Muscle of leg (tissue), 11 donors: ENCODE data around the gene HSPA14. TPM values are rescaled to one million over a fixed set of nuclear protein-coding genes. Genes with fewer than 3 reads are reported as not detected.
"Not testable (repeated sequence)": the region's sequence is repeated elsewhere in the genome, so short reads cannot be mapped to it uniquely, and the experiment has no call there.

ENCODE experiments used
- DNase-seq: peaks from one replicate; pipeline ENCODE4 v3.0.0; 2013
- H3K27ac ChIP-seq: one replicate; pipeline ENCODE4 v1.5.1; 2013; ENCODE audit warnings: mild to moderate bottlenecking, low read length, control low read depth
- H3K27me3 ChIP-seq: one replicate; pipeline ENCODE4 v1.6.1; 2013; ENCODE audit warnings: low read length; ENCODE audit not compliant: control insufficient read depth, insufficient read depth
- H3K36me3 ChIP-seq: one replicate; pipeline ENCODE4 v1.6.1; 2013; ENCODE audit warnings: low read length; ENCODE audit not compliant: control insufficient read depth, insufficient read depth
- H3K4me1 ChIP-seq: one replicate; pipeline ENCODE4 v1.6.1; 2013; ENCODE audit warnings: low read length; ENCODE audit not compliant: control insufficient read depth, insufficient read depth
- H3K4me3 ChIP-seq: one replicate; pipeline ENCODE4 v1.5.1; 2013; ENCODE audit warnings: low read length, control low read depth
- H3K9me3 ChIP-seq: replicated peaks from 2 replicates; pipeline ENCODE4 v1.6.1; 2013; ENCODE audit warnings: low read depth, low read length; ENCODE audit not compliant: control insufficient read depth
- WGBS: methylation state at CpG from one replicate; pipeline ENCODE4 v1.1.5; 2013; ENCODE audit warnings: missing lambda C conversion rate; ENCODE audit not compliant: insufficient coverage; 5-methylcytosine and 5-hydroxymethylcytosine counted together
- polyA plus RNA-seq, 8 donors: library from polyadenylated mRNA; unstranded; fragments of 120-200 nt; gene quantifications; one replicate each; pipeline versions ENCODE4 v1.2.1 to v1.2.3, GENCODE V29; 2013; ENCODE audit warnings: inconsistent platforms in 1 of 8, low replicate concordance in 1 of 8; ENCODE audit not compliant: insufficient read length in 8 of 8, insufficient read depth in 1 of 8
- total RNA-seq: library from RNA; stranded (reverse); fragments of 120-200 nt; gene quantifications from one replicate; pipeline ENCODE4 v1.2.4, GENCODE V29; 2013

The HSPA14 gene
- total and polyA plus RNA-seq, 9 donors, result 11.1 to 15.3 (median 13.5) TPM

DNA sequence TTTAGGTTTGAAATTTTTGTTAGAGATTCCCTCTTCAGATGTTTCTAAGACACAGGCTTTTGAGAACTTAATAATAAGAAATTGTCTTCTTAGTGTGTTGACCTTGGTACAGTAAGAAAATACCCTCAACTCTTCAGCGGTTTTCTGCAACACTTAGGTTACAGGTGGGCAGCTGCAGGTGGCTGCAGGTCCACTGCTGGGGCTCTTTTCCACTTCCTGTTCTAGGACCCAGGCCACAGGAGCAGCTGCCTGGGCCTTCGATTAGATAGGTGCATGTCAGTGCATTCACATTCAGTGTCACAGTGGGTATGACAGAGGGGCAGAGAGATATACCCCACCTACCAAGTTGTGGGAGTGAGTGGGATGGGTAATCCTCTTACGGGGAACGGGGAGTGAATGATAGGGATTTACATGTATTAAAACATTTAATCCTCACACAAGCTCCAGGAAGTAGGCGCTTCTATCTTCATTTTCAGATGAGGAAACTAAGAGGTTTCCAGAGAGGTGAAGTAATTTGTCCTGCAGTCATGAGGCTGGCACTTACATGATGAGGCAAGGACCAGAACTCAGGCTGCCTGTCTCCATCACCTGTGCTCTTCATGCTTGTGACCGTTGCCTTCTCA is 20.3 kb downstream of the HSPA14 start:
- Histone ChIP-seq H3K4me1 (no peaks in the 10 kb centered on the region), H3K27ac (no peak overlapping the region), H3K36me3 (peaks cover 29% of the 10 kb centered on the region), H3K9me3 (no peaks in the 10 kb centered on the region), H3K27me3 (no peaks in the 10 kb centered on the region), H3K4me3 (no peak overlapping the region)
- no peak for DNase-seq
- WGBS, result no CpG with 5 or more reads among the region's 6 CpGs

DNA sequence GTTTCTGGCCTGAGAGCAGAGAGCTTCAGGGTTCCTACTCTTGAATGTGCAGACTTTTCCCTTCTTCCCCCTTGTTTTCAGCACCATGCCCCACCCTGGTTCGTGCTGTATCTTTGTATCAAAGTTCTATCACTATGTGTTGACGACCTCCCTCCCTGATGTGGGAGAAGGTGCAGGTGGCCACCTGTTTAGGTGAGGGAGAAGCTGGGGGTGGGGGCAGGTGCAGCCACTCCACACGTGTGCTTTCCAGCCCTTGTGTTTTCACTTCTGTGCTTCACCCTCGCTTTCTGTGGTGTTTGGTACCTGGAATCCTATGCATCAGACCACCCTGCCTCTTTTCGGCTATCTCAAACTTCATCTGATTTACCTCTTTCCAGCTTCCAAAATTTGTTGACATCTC is 20.9 kb downstream of the HSPA14 start:
- no peaks in the 10 kb centered on the region for H3K27me3 ChIP-seq
- WGBS, result 89% methylated on average over 3 of the region's 5 CpGs
- peaks cover 28% of the 10 kb centered on the region for H3K36me3 ChIP-seq
- H3K9me3 ChIP-seq, result no peaks in the 10 kb centered on the region
- no peak overlapping the region for H3K4me3 ChIP-seq
- no peak for DNase-seq
- H3K4me1 ChIP-seq, result no peaks in the 10 kb centered on the region
- H3K27ac ChIP-seq, result no peak overlapping the region

DNA sequence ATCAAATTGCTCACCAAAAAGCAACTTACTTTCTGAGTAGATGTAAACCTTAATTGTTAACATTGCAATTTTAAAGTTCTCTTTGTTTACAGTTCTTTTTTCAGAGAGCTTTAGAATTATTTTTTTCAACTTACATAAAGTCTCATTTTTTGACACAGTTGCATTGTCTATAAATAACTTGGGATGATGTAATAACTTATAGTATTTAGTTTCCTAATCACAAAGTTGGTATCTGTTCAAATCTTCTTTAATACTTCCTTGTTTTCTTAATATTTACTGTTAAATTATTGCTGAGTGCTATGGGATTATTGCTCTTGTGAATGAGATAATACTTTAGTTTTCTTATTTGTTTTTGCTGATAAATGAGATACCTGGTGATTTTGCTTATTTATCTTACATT is 21.7 kb downstream of the HSPA14 start:
- Histone ChIP-seq H3K9me3 (no peaks in the 10 kb centered on the region), H3K36me3 (peaks cover 28% of the 10 kb centered on the region), H3K4me1 (no peaks in the 10 kb centered on the region), H3K27me3 (no peaks in the 10 kb centered on the region), H3K4me3 (no peak overlapping the region), H3K27ac (no peak overlapping the region)
- DNase-seq, result no peak

DNA sequence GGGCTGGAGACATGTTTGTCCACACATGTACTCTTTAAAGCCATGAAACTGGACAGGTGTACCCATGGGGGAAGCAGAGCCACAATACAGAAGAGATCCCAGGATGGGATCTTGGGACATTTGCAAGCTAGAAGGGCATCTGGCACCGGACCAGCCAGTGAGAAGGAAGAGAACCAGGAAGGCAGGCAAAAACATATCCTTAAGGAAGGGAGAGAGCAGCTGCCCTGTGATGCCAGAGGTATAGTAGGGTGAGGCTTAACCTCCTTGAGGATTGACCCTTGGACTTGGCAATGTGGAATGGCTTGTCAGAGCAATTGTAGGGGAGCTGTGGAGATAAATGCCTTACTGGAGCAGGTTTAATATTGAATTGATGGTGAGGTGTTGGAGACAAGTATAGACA is 22.7 kb downstream of the HSPA14 start:
- no peak for DNase-seq
- Histone ChIP-seq H3K27ac (no peak overlapping the region), H3K36me3 (peaks cover 28% of the 10 kb centered on the region), H3K4me3 (no peak overlapping the region), H3K27me3 (no peaks in the 10 kb centered on the region), H3K4me1 (no peaks in the 10 kb centered on the region), H3K9me3 (no peaks in the 10 kb centered on the region)
- 87% methylated on average over 1 of the region's 1 CpG for WGBS

DNA sequence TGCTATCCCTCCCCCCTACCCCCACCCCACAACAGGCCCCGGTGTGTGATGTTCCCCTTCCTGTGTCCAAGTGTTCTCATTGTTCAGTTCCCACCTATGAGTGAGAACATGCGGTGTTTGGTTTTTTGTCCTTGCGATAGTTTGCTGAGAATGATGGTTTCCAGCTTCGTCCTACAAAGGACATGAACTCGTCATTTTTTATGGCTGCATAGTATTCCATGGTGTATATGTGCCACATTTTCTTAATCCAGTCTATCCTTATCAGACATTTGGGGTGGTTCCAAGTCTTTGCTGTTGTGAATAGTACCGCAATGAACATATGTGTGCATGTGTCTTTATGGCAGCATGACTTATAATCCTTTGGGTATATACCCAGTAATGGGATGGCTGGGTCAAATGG is 26.4 kb downstream of the HSPA14 start:
- H3K36me3 ChIP-seq, result peaks cover 21% of the 10 kb centered on the region
- not testable (repeated sequence) for H3K27me3 ChIP-seq, H3K4me3 ChIP-seq, H3K9me3 ChIP-seq, DNase-seq, H3K27ac ChIP-seq, H3K4me1 ChIP-seq
- no CpG with 5 or more reads among the region's 6 CpGs for WGBS

DNA sequence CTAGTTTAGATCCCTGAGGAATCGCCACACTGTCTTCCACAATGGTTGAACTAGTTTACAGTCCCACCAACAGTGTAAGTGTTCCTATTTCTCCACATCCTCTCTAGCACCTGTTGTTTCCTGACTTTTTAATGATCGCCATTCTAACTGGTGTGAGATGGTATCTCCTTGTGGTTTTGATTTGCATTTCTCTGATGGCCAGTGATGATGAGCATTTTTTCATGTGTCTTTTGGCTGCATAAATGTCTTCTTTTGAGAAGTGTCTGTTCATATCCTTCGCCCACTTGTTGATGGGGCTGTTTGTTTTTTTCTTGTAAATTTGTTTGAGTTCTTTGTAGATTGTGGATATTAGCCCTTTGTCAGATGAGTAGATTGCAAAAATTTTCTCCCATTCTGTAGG is 26.8 kb downstream of the HSPA14 start:
- not testable (repeated sequence) for DNase-seq, H3K27me3 ChIP-seq, H3K27ac ChIP-seq, H3K4me3 ChIP-seq, H3K4me1 ChIP-seq, H3K9me3 ChIP-seq
- H3K36me3 ChIP-seq, result peaks cover 24% of the 10 kb centered on the region
- WGBS, result no CpG with 5 or more reads among the region's 3 CpGs

DNA sequence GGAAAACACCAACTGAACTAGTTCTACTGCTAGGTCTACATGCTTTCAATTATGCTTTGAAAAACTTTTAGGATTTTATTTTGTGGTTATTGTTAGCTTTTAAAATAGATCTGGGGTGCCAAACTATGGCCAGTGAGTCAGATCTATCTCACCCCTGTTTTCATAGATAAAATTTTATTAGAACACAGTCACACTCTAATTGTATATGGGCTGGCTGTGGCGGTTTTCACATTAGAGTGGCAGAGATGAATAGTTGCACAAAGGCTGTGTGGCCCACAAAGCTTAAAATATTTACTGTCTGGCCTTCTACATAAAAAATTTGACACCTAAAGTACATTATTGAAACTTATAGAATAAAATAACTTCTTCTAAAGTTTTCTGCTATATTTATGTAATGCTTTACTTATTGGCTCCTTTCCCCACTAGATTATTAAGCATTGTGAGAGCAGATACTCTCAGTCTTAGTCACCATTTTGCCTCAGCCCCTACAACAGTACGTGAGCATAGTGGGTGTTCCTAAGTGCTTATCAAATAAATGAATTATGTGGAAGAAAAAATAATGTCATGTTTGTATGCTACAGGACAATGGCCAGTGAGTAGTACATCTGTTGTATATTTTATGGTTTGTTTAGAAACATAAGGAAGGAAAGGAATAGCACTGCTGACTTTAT is 35.1 kb downstream of the HSPA14 start:
- Histone ChIP-seq H3K4me1 (peaks cover 8% of the 10 kb centered on the region), H3K27me3 (no peaks in the 10 kb centered on the region)
- DNase-seq, result no peak

DNA sequence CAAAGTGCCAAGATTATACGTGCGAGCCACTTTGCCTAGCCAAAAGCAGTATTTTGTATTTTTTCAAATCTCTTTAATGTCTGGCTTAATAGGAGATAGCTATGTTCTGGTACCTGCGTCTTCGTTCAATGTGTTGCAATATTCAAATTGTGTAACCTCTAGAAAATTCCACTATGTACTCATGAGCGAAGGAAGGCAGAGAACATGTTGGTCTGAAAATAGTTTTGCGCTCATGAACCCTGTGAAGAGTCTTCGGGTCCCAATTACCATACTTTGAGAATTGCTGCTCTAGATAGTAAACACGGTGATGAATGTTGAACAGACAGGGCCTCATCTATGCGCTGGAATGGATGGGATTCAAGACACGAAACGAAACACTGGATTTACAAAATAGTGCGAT is 37.8 kb downstream of the HSPA14 start:
- H3K36me3 ChIP-seq, result no peaks in the 10 kb centered on the region
- no peaks in the 10 kb centered on the region for H3K27me3 ChIP-seq
- H3K4me3 ChIP-seq, result no peak overlapping the region
- no peak overlapping the region for H3K27ac ChIP-seq
- 80% methylated on average over 1 of the region's 12 CpGs for WGBS
- no peaks in the 10 kb centered on the region for H3K9me3 ChIP-seq
- peaks cover 15% of the 10 kb centered on the region for H3K4me1 ChIP-seq
- DNase-seq, result no peak

More for the DNA sequence above, 35.1 kb downstream of the HSPA14 start:
- Histone ChIP-seq H3K27ac (no peak overlapping the region), H3K9me3 (no peaks in the 10 kb centered on the region), H3K4me3 (no peak overlapping the region), H3K36me3 (peaks cover 5% of the 10 kb centered on the region)
- no CpG with 5 or more reads among the region's 2 CpGs for WGBS

DNA sequence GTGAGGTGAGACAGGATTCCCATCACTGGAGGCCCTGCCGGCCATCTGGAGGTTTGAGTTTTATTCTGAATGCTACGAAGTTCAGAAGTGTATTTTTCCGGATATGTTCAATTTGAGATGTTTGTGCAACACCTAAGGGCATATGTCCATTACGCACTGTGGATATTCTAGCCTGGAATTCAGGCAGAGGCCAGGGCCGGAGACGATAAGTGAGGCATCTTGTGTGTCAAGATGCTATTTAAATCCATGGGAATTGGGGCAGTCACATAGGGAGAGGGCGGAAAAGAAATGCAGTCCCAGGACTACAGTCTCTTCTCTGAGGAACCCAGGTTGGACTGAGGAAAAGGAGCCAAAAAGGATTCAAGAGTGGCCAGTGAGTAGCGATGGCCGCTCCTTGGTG is 38.7 kb downstream of the HSPA14 start:
- Histone ChIP-seq H3K9me3 (no peaks in the 10 kb centered on the region), H3K4me1 (peaks cover 15% of the 10 kb centered on the region), H3K4me3 (no peak overlapping the region), H3K36me3 (no peaks in the 10 kb centered on the region), H3K27ac (peak overlapping the region; percentile 43), H3K27me3 (no peaks in the 10 kb centered on the region)
- 80% methylated on average over 9 of the region's 9 CpGs for WGBS
- DNase-seq, result peak; percentile 22

DNA sequence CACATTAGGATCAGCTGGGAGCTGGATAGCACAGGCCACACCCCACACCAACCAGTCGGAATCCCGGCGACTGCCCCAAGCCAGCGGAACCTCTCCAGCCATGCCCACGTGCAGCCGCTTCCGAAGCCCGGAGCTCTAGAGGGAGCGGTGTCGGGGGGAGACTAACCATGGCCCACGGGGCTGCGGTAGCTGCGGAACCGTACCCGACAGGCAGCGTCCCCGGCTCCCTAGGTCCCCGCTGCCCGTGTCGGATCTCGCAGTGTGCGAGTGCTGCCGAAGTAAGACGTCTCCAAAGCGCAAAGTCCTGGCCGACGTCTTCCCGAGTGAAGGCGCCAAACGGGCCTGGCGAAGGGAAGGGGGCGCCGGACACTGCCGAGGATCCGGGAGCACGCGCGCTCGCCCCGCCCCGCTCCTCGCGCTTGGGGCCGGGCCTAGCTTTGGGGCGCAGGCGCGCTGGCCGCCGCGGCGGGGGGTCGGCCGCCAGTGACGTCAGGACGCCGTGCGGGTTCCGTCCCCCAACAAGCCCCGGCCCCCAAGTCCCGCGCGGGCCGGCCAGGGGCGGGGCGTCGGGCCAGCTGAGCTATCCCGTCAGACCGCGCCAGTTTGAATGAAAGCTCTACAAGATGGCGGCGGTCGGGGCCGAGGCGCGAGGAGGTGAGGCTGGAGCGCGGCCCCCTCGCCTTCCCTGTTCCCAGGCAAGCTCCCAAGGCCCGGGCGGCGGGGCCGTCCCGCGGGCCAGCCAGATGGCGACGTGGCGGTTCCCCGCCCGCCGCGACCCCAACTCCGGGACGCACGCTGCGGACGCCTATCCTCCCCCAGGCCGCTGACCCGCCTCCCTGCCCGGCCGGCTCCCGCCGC is 40.4 kb downstream of the HSPA14 start, which contains the start of gene SUV39H2:
SUV39H2 (plus strand) TSS at position 601 of the 858 bp plus-strand sequence; CDS start at position 624, 23 bp downstream.
- WGBS, result under 1% methylated on average over 102 of the region's 102 CpGs
- peaks cover 15% of the 10 kb centered on the region for H3K4me1 ChIP-seq
- H3K27ac ChIP-seq, result peak within 1 kb of the TSS; percentile 98
- no peaks in the 10 kb centered on the region for H3K9me3 ChIP-seq
- peak; percentile 99 for DNase-seq
- H3K4me3 ChIP-seq, result peak within 1 kb of the TSS; percentile 97
- no peaks in the 10 kb centered on the region for H3K36me3 ChIP-seq
- H3K27me3 ChIP-seq, result no peaks in the 10 kb centered on the region
